Activated naive CD4-positive, alpha-beta T cell treated with anti-CD3 and anti-CD28 coated beads, Interleukin-2, amount 10 ng/mL, durations not matched to agents 5 hours and 36 hours (primary cell): Measurements from ENCODE around the gene KCNH2. TPM values are rescaled to one million over a fixed set of nuclear protein-coding genes. Genes with fewer than 3 reads are reported as not detected.

Source experiments
- total RNA-seq, 2 experiments: library from RNA; stranded (reverse); gene quantifications; one replicate each; pipeline ENCODE4 v1.2.3, GENCODE V29; 2021

KCNH2 gene
- under 1 TPM; 0.73 to 0.75 TPM for total RNA-seq

GRCh38 chr7:150978126-150978789, at the start of gene KCNH2:
Gene KCNH2, minus strand, starts transcription at chr7:150978321. Its CDS starts 408 bp downstream, at chr7:150977913.

GRCh38 chr7:151024435-151025056, 46.4 kb upstream of the KCNH2 start, which contains the start of gene ATG9B:
Gene ATG9B, minus strand, starts transcription at chr7:151024494. Its CDS starts 71 bp downstream, at chr7:151024423.

GRCh38 chr7:150990416-150991186, 12.5 kb upstream of the KCNH2 start, which contains the start of gene NOS3:
Gene NOS3, plus strand, starts transcription at chr7:150991017. Its CDS starts 2,787 bp downstream, at chr7:150993804.

Other genes starting within 250 kb of the KCNH2 start
- gene GIMAP5, start 240.9 kb downstream of the KCNH2 start, total RNA-seq, result 100 to 1,000 TPM; 139 to 149 TPM
- gene TMEM176B, start 178.0 kb downstream of the KCNH2 start, total RNA-seq, result not detected
- gene TMEM176A, start 177.6 kb downstream of the KCNH2 start, total RNA-seq, result not detected
- not detected for gene AOC1, start 125.8 kb downstream of the KCNH2 start, total RNA-seq
- 10 to 100 TPM; 31.9 to 38.1 TPM for gene NOS3, start 12.7 kb upstream of the KCNH2 start, total RNA-seq
- 10 to 100 TPM; 14.4 to 15.7 TPM for gene ATG9B, start 46.2 kb upstream of the KCNH2 start, total RNA-seq
- 10 to 100 TPM; 56.1 to 57.4 TPM for gene ABCB8, start 50.1 kb upstream of the KCNH2 start, total RNA-seq
- gene ASIC3, start 70.2 kb upstream of the KCNH2 start, total RNA-seq, result 1 to 10 TPM; 3.7 to 5.3 TPM
- 10 to 100 TPM; 17.5 to 19.8 TPM for gene CDK5, start 79.6 kb upstream of the KCNH2 start, total RNA-seq
- 100 to 1,000 TPM; 103 to 106 TPM for gene SLC4A2, start 81.3 kb upstream of the KCNH2 start, total RNA-seq
- 10 to 100 TPM; 73.5 to 81.0 TPM for gene FASTK, start 102.5 kb upstream of the KCNH2 start, total RNA-seq
- 10 to 100 TPM; 63.6 to 71.8 TPM for gene TMUB1, start 105.2 kb upstream of the KCNH2 start, total RNA-seq
- gene AGAP3, start 108.2 kb upstream of the KCNH2 start, total RNA-seq, result 10 to 100 TPM; 23.4 to 23.9 TPM
- gene GBX1, start 189.4 kb upstream of the KCNH2 start, total RNA-seq, result not detected
- gene ASB10, start 208.9 kb upstream of the KCNH2 start, total RNA-seq, result not detected
- under 1 TPM in 1 of 2 experiments, not detected in 1; 0.88 TPM for gene H2BK1, start 232.2 kb upstream of the KCNH2 start, total RNA-seq
- gene ABCF2, start 248.9 kb upstream of the KCNH2 start, total RNA-seq, result 10 to 100 TPM; 25.1 TPM